Mesenchymal stem cell (in vitro differentiated cells and primary cell): ENCODE measurements around the gene ATP8B1. TPM values are rescaled to one million over a fixed set of nuclear protein-coding genes. Genes with fewer than 3 reads are reported as not detected.

Experiments
- DNase-seq: peaks from one replicate; pipeline ENCODE4 v3.0.0-alpha.2; 2013
- H2AFZ ChIP-seq: one replicate; pipeline ENCODE4 v1.6.1; 2013; ENCODE audit warnings: low read depth, mild to moderate bottlenecking, control low read depth, inconsistent platforms, low read length, moderate library complexity
- H2AK5ac ChIP-seq: 2 replicates; pipeline ENCODE4 v1.6.1; 2013; ENCODE audit warnings: low read length, moderate library complexity, mild to moderate bottlenecking, inconsistent platforms; ENCODE audit not compliant: severe bottlenecking
- H2BK120ac ChIP-seq: one replicate; pipeline ENCODE4 v1.6.1; 2013; ENCODE audit warnings: low read depth, mild to moderate bottlenecking, inconsistent platforms, low read length, moderate library complexity
- H2BK12ac ChIP-seq, 2 experiments: one replicate each; pipeline ENCODE4 v1.6.1; 2013; ENCODE audit warnings: inconsistent platforms in 2 of 2, low read length in 2 of 2, mild to moderate bottlenecking in 2 of 2, moderate library complexity in 2 of 2, control low read depth in 1 of 2
- H2BK15ac ChIP-seq: one replicate; pipeline ENCODE4 v1.6.1; 2013; ENCODE audit warnings: mild to moderate bottlenecking, low read depth, inconsistent platforms; ENCODE audit not compliant: poor library complexity, severe bottlenecking
- H2BK5ac ChIP-seq: 2 replicates; pipeline ENCODE4 v1.6.1; 2013; ENCODE audit warnings: low read depth, mild to moderate bottlenecking, low read length, control low read depth, inconsistent platforms; ENCODE audit not compliant: poor library complexity, severe bottlenecking
- H3K14ac ChIP-seq, 2 experiments: one replicate each; pipeline ENCODE4 v1.6.1; 2013; ENCODE audit warnings: inconsistent platforms in 2 of 2, low read length in 2 of 2, control low read depth in 1 of 2, mild to moderate bottlenecking in 1 of 2, moderate library complexity in 1 of 2
- H3K18ac ChIP-seq, 2 experiments: one replicate each; pipeline ENCODE4 v1.6.1; 2013; ENCODE audit warnings: inconsistent platforms in 2 of 2, low read length in 2 of 2, control low read depth in 1 of 2, low read depth in 1 of 2, mild to moderate bottlenecking in 1 of 2
- H3K23ac ChIP-seq, 2 experiments: one replicate each; pipeline ENCODE4 v1.6.1; 2013; ENCODE audit warnings: inconsistent platforms in 2 of 2, low read length in 2 of 2, mild to moderate bottlenecking in 2 of 2, moderate library complexity in 2 of 2, control low read depth in 1 of 2
- H3K27ac ChIP-seq: 2 replicates; pipeline ENCODE4 v1.5.1; 2013; ENCODE audit warnings: mild to moderate bottlenecking, moderate library complexity, low read length, control low read depth, inconsistent platforms; ENCODE audit not compliant: poor library complexity, severe bottlenecking
- H3K27me3 ChIP-seq, 2 experiments: 2 replicates each; pipeline versions ENCODE4 v1.6.1 to v1.7.0; 2013; ENCODE audit warnings: low read length in 2 of 2, mild to moderate bottlenecking in 2 of 2, moderate library complexity in 2 of 2, control low read depth in 1 of 2, inconsistent platforms in 1 of 2; ENCODE audit not compliant: control insufficient read depth in 1 of 2, insufficient read depth in 1 of 2
- H3K36me3 ChIP-seq, 2 experiments: 2 replicates each; pipeline versions ENCODE4 v1.6.1 to v1.7.0; 2013; ENCODE audit warnings: low read length in 2 of 2, control low read depth in 1 of 2, inconsistent platforms in 1 of 2, low read depth in 1 of 2, mild to moderate bottlenecking in 1 of 2; ENCODE audit not compliant: insufficient read depth in 2 of 2, control insufficient read depth in 1 of 2
- H3K4ac ChIP-seq, 2 experiments: one replicate each; pipeline ENCODE4 v1.6.1; 2013; ENCODE audit warnings: inconsistent platforms in 2 of 2, low read length in 2 of 2, mild to moderate bottlenecking in 2 of 2, moderate library complexity in 2 of 2, control low read depth in 1 of 2, low read depth in 1 of 2
- H3K4me1 ChIP-seq: 2 replicates; pipeline ENCODE4 v1.6.1; 2013; ENCODE audit warnings: low read depth, low read length, control low read depth; ENCODE audit not compliant: control insufficient read depth, insufficient read depth
- H3K4me2 ChIP-seq: 2 replicates; pipeline ENCODE4 v1.6.1; 2013; ENCODE audit warnings: low read length, mild to moderate bottlenecking, inconsistent platforms; ENCODE audit not compliant: poor library complexity, severe bottlenecking
- H3K4me3 ChIP-seq, 2 experiments: 2 replicates each; pipeline versions ENCODE4 v1.5.1 to v1.7.0; 2013; ENCODE audit warnings: low read length in 2 of 2, mild to moderate bottlenecking in 2 of 2, control low read depth in 1 of 2, low read depth in 1 of 2; ENCODE audit not compliant: insufficient read depth in 1 of 2
- H3K79me1 ChIP-seq: replicated peaks from 2 replicates; pipeline ENCODE4 v1.6.1; 2013; ENCODE audit warnings: mild to moderate bottlenecking, control low read depth, low read length, inconsistent platforms; ENCODE audit not compliant: poor library complexity, severe bottlenecking
- H3K9ac ChIP-seq: 2 replicates; pipeline ENCODE4 v1.7.0; 2013; ENCODE audit warnings: mild to moderate bottlenecking, low read length, moderate library complexity
- H3K9me3 ChIP-seq: 2 replicates; pipeline ENCODE4 v1.7.0; 2013; ENCODE audit warnings: mild to moderate bottlenecking, low read length; ENCODE audit not compliant: control insufficient read depth
- H4K8ac ChIP-seq: one replicate; pipeline ENCODE4 v1.6.1; 2013; ENCODE audit warnings: inconsistent platforms, mild to moderate bottlenecking, low read length, moderate library complexity
- H4K91ac ChIP-seq: one replicate; pipeline ENCODE4 v1.6.1; 2013; ENCODE audit warnings: mild to moderate bottlenecking, low read length, inconsistent platforms
- WGBS: methylation state at CpG from one replicate; pipeline ENCODE4 v1.1.7; 2013; ENCODE audit warnings: mixed read lengths; 5-methylcytosine and 5-hydroxymethylcytosine counted together
- small RNA-seq: library from polyadenylated mRNA; stranded (forward); fragments of <200 nt; extraction: miRNeasy Mini kit (QIAGEN cat#:217004); gene quantifications from one replicate; pipeline ENCODE3, GENCODE V24; 2013; ENCODE audit warnings: low read depth

ATP8B1 gene

GRCh38 chr18:57603871-57604270 is 199.2 kb downstream of the ATP8B1 start:
- H3K14ac ChIP-seq, result no peak overlapping the region
- H3K27ac ChIP-seq, result no peak overlapping the region
- no peaks in the 10 kb centered on the region for H3K9me3 ChIP-seq
- no peak for DNase-seq
- peaks cover 13% of the 10 kb centered on the region for H3K79me1 ChIP-seq
- no peak overlapping the region for H2BK5ac ChIP-seq
- no peak overlapping the region for H3K4me3 ChIP-seq
- H3K27me3 ChIP-seq, result no peaks in the 10 kb centered on the region
- WGBS, result no CpG with 5 or more reads among the region's 1 CpG
- no peak overlapping the region for H2BK15ac ChIP-seq
- no peak overlapping the region for H4K8ac ChIP-seq
- H3K23ac ChIP-seq, result no peak overlapping the region
- H3K4ac ChIP-seq, result no peak overlapping the region
- no peak overlapping the region for H2BK12ac ChIP-seq
- no peaks in the 10 kb centered on the region for H3K4me1 ChIP-seq
- no peak overlapping the region for H4K91ac ChIP-seq
- peaks cover 39 to 93% of the 10 kb centered on the region in 2 experiments for H3K36me3 ChIP-seq
- H3K9ac ChIP-seq, result no peak overlapping the region
- no peak overlapping the region for H2AK5ac ChIP-seq
- H2AFZ ChIP-seq, result no peak overlapping the region
- no peak overlapping the region for H3K4me2 ChIP-seq
- no peak overlapping the region for H2BK120ac ChIP-seq
- H3K18ac ChIP-seq, result no peak overlapping the region

Small RNA genes within 50 kb of the gene (small RNA-seq; reads per million reads assigned to genes)
- gene RNU6-742P, result not detected
